ENCODE measurements around the gene ATP6V1E1. TPM values are rescaled to one million over a fixed set of nuclear protein-coding genes. Genes with fewer than 3 reads are reported as not detected.

ATP6V1E1 gene
- polyA plus RNA-seq, 2 of the 4 experiments (the other 2 are of a cell fraction), result 112 to 123 TPM

GRCh38 chr22:17633217-17633997, 4.9 kb upstream of the ATP6V1E1 start:
- H3K27ac ChIP-seq, result peak overlapping the region; percentile 78 to 84
- no peaks in the 10 kb centered on the region for H3K9me3 ChIP-seq
- peaks cover 25% of the 10 kb centered on the region for H3K4me1 ChIP-seq
- peak overlapping the region; percentile 52 for H3K4me2 ChIP-seq
- WGBS (ENCODE audit: missing lambda C conversion rate), result 22% methylated on average over 4 of the region's 4 CpGs
- no peak for TF ChIP-seq BHLHE40 (IDR thresholded peaks at IDR 0.05; ENCODE audit: low read depth, low read length)
- no peak for TF ChIP-seq HEYL (CRISPR knock-in tag; IDR thresholded peaks at IDR 0.05)
- peak; percentile 23; the same call in 1 of the 2 replicates for TF ChIP-seq JUNB (IDR thresholded peaks at IDR 0.05)
- no peak for TF ChIP-seq EP300 (IDR thresholded peaks at IDR 0.05)
- TF ChIP-seq CTCF (IDR thresholded peaks at IDR 0.05), result no peak
- no peak for TF ChIP-seq JUN (IDR thresholded peaks at IDR 0.05)
- TF ChIP-seq PBX3 (IDR thresholded peaks at IDR 0.05), result no peak
- no peak for TF ChIP-seq CBX2 (IDR thresholded peaks at IDR 0.05; ENCODE audit: borderline replicate concordance, low read depth)
- TF ChIP-seq MAFK (IDR thresholded peaks at IDR 0.05; ENCODE audit: partially characterized antibody), result peak; percentile 50
- no peak for TF ChIP-seq RAD21 (conservative IDR thresholded peaks at IDR 0.05 in 1 of 2, IDR thresholded peaks at IDR 0.05 in 1 of 2)
- no peak for TF ChIP-seq ZC3H11A (IDR thresholded peaks at IDR 0.05)
- ATAC-seq (peak in 1 of 2 experiments; percentile 24; a peak in 1 of 6 replicates), FAIRE-seq (no peak), DNase-seq (ENCODE audit: low read depth in 1 of 2, low spot score in 1 of 2) (peak; percentile 29 to 66)
- ChIA-PET POLR2A (no interaction called here), CTCF (interaction anchor here (0.8 to 1.3 kb wide), 2 partner anchors 75 to 103 kb away, joined by 3 read pairs; no protein-coding TSS in a partner anchor)
- H3K4me3 ChIP-seq, result no peak overlapping the region

GRCh38 chr22:17631076-17631565, 2.6 kb upstream of the ATP6V1E1 start:
- ChIA-PET POLR2A (no interaction called here), CTCF (no interaction called here)
- FAIRE-seq (no peak), ATAC-seq (no peak), DNase-seq (ENCODE audit: low read depth in 1 of 2, low spot score in 1 of 2) (no peak)
- H3K4me2 ChIP-seq, result no peak overlapping the region
- H3K9me3 ChIP-seq, result no peaks in the 10 kb centered on the region
- peaks cover 20% of the 10 kb centered on the region for H3K4me1 ChIP-seq
- no peak for TF ChIP-seq CHD4 (IDR thresholded peaks at IDR 0.05; ENCODE audit: borderline replicate concordance)
- TF ChIP-seq JUNB (IDR thresholded peaks at IDR 0.05), result no peak
- no peak for TF ChIP-seq HOXB13 (CRISPR knock-in tag; IDR thresholded peaks at IDR 0.05; ENCODE audit: low read depth)
- no peak for TF ChIP-seq HOXB5 (CRISPR knock-in tag; IDR thresholded peaks at IDR 0.05)
- TF ChIP-seq USF2 (IDR thresholded peaks at IDR 0.05), result no peak
- no peak for TF ChIP-seq MAX (IDR thresholded peaks at IDR 0.05)
- no peak for TF ChIP-seq RCOR1 (IDR thresholded peaks at IDR 0.05; ENCODE audit: low read depth, low read length)
- TF ChIP-seq ESRRA (IDR thresholded peaks at IDR 0.05; ENCODE audit: borderline replicate concordance, low read length), result no peak
- TF ChIP-seq ZNF302 (CRISPR knock-in tag; IDR thresholded peaks at IDR 0.05), result no peak
- TF ChIP-seq NPAS2 (CRISPR knock-in tag; IDR thresholded peaks at IDR 0.05; ENCODE audit: borderline replicate concordance), result no peak
- 90% methylated on average over 9 of the region's 9 CpGs for WGBS (ENCODE audit: missing lambda C conversion rate)
- H3K4me3 ChIP-seq, result no peak overlapping the region
- H3K27ac ChIP-seq, result no peak overlapping the region
